NCI-H128 (cell line): ENCODE measurements around the gene GALR1.
A peak's percentile ranks its signal among the peaks of the same experiment; 100 is the strongest.

Source experiments
- DNase-seq: peaks from one replicate; lab custom pipeline; 2025; ENCODE audit not compliant: unreplicated experiment; lab: John Stamatoyannopoulos, UW

Gene GALR1

DNA sequence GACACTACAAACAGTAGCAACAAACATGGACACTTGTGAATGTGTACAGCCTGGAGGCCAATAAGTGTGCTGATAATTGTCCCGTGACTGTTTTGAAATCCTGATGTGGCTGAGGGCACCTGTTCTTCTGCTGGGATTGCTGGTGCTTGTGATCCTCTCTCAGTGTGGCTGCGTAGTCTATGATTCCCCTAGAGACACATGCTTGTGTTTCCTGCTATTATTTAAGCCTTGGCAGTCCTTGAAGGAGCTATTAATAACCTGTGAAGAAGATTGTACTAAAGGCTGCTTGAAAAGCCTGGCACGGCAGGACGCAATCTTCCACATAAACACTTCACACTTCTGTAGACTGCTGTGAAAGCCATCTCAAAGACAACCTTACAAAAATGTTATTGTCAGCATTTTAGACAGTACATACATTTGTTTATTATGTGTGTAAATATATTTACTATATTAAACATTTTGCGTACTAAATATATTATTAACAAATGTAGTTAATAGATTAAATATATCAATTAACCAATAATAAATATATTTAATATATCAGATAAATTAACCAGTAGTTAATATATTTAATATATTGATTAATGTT, 71.4 kb downstream of the GALR1 start:
- peak; percentile 39 for DNase-seq

DNA sequence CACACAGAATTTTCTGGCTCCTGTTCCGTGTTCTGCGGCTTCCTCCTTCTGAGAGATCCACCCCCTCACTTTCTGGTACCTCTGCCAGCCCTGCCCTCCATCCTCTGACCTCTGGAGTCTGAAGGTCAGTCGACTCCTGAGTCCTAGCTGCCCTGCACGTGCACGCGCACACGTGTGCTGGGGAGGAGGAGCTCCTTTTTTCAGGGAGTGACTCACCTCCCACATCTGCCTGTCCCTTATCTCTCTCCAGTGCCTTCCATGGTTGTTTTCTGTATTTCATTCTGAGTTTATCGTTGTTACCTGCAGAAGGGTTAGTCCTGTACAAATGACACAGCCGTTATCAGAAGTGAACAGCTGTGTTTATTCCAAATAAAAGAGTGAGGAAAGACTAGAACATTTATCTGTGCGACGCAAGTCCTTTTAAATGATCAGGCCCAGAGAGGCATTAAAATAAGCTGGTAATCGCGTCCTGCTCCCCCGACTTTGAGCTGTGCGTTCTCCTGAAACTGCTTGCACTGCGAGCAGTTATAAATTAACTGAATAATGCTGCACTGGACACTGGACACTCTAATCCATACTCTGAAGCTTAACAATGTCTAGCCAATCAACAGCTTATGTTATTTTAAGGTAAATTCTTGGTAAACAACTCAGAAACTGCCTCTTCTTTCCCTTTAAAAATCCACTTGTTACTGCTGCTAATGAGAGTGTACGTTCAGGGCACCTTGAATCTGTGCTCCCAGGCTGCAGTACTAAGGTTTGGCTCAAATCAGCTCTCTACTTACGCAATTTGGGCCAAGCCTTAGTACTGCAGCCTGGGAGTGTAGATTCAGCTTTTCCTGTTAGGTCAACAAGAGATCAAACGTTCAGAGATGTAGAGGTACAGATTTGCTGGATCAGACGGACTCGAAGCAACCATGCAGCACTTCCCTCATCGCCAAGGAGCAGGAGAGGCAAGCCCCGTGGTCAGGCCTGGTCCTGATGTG, 72.5 kb downstream of the GALR1 start:
- DNase-seq = no peak

DNA sequence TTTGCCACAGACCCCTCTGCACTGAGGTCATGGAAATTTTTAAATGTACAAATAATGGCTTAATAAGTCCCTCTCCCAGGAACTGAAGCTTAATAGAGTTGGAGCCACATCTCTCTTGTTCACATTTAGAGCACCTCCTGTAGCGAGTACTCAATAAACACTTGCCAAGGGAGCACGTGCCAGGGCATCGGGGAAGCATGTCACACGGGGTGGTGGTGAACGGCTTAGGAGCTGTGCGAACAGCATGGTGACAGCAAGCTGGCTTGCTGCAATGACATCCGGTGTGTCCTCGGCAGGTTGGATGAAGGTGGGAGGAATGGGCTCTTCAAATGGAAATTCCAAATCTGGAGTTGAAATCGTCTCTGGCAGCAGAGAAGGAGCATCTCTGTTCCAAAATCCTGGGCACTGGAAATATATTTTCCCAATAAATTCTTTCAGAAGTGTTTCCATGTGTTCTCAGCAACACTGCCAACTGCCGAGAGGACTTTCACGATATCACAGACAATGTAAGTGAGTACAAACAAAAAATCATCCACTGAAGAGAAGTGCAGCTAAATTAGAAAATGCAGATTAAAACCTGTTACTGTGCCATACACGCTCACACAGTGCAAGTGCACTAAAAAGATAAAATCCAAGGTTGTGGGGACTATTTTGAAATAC, 74.1 kb downstream of the GALR1 start:
- DNase-seq = no peak
